Esophagus squamous epithelium (tissue), 5 donors: ENCODE results near the gene FAM83D. TPM values are rescaled to one million over a fixed set of nuclear protein-coding genes. Genes with fewer than 3 reads are reported as not detected.
A peak's percentile ranks its signal among the peaks of the same experiment; 100 is the strongest.

Experiments
- DNase-seq: peaks from one replicate; lab custom pipeline; 2025; lab: John Stamatoyannopoulos, UW
- H3K27ac ChIP-seq, 4 donors: fragments of 200-600 bp; sonication (generic); one replicate each; pipeline ENCODE4 v1.5.1; 2016 to 2019; ENCODE audit warnings: mild to moderate bottlenecking in 1 of 4
- H3K27me3 ChIP-seq, 4 donors: fragments of 200-600 bp; sonication (generic); 1 replicate in 3 of 4; 2 replicates in 1 of 4; pipeline versions ENCODE4 v1.5.1 to v1.6.0; 2017 to 2021; ENCODE audit warnings: antibody characterized with exemption in 1 of 4
- H3K36me3 ChIP-seq, 3 donors: fragments of 200-600 bp; sonication (generic); one replicate each; pipeline ENCODE4 v1.5.1; 2016 to 2019
- H3K4me1 ChIP-seq, 3 donors: fragments of 200-600 bp; sonication (generic); one replicate each; pipeline ENCODE4 v1.5.1; 2017 to 2019
- H3K4me3 ChIP-seq, 4 donors: fragments of 200-600 bp; sonication (generic); 1 replicate in 3 of 4; 2 replicates in 1 of 4; pipeline ENCODE4 v1.5.1; 2016 to 2019; ENCODE audit warnings: mild to moderate bottlenecking in 2 of 4, moderate library complexity in 1 of 4
- H3K9me3 ChIP-seq, 3 donors: fragments of 200-600 bp; sonication (generic); one replicate each; pipeline ENCODE4 v1.5.1; 2016 to 2019
- CTCF ChIP-seq, 6 experiments: fragments of 450-650 bp in 4 of 6; fragments of 200-600 bp in 2 of 6; sonication (generic) in 2 of 6; IDR thresholded peaks; one replicate each; pipeline ENCODE4 v1.5.1; 2016 to 2019; ENCODE audit warnings: antibody characterized with exemption in 6 of 6, mild to moderate bottlenecking in 4 of 6, moderate library complexity in 4 of 6
- POLR2A ChIP-seq, 4 donors: fragments of 450-650 bp; IDR thresholded peaks; one replicate each; pipeline ENCODE4 v1.6.1; 2017; ENCODE audit warnings: antibody characterized with exemption in 4 of 4, mild to moderate bottlenecking in 4 of 4, moderate library complexity in 3 of 4
- WGBS, 2 donors: methylation state at CpG; one replicate each; pipeline ENCODE4 v1.1.5; 2018; 5-methylcytosine and 5-hydroxymethylcytosine counted together
- intact Hi-C: fragments of 100-400 bp; cut with DNase I; formaldehyde crosslinking; loops from one replicate; pipeline ENCODE4 v1.15.0; 2022
- total RNA-seq, 4 donors: library from RNA; depleted of rRNA; stranded (reverse); fragments of >200 nt; gene quantifications; one replicate each; pipeline ENCODE4 v1.1.0, GENCODE V29; 2016
- donor health status: DM: yes; HTN: yes; CAD: no.

The FAM83D gene
- total RNA-seq, 4 donors from 2014 or later: 53.8 to 105 (median 81.9) TPM

GRCh38 chr20:38945012-38945411 is 18.8 kb downstream of the FAM83D start:
- Histone ChIP-seq H3K27ac (peak overlapping the region in 1 of 4 donors; percentile 27), H3K36me3 (peaks cover 0 to 55% (median 6%) of the 10 kb centered on the region in 3 donors), H3K27me3 (no peaks in the 10 kb centered on the region), H3K4me1 (peaks cover 2 to 43% (median 9%) of the 10 kb centered on the region in 3 donors), H3K4me3 (no peak overlapping the region), H3K9me3 (no peaks in the 10 kb centered on the region)
- TF ChIP-seq CTCF (IDR thresholded peaks at IDR 0.05) (no peak), POLR2A (IDR thresholded peaks at IDR 0.05) (no peak)
- intact Hi-C loops: no loop called here
- no peak for DNase-seq
- WGBS, 2 donors: 87 to 88% methylated on average over 3 of the region's 3 CpGs

GRCh38 chr20:38946836-38947235 is 20.6 kb downstream of the FAM83D start:
- 45 to 61% methylated on average over 3 of the region's 3 CpGs for WGBS, 2 donors

GRCh38 chr20:38947931-38948362 is 21.7 kb downstream of the FAM83D start:
- intact Hi-C loops: no loop called here
- no peak for DNase-seq
- Histone ChIP-seq H3K4me1 (peaks cover 0 to 33% (median 9%) of the 10 kb centered on the region in 3 donors), H3K4me3 (no peak overlapping the region), H3K36me3 (peaks cover 0 to 71% (median 8%) of the 10 kb centered on the region in 3 donors), H3K27me3 (no peaks in the 10 kb centered on the region), H3K9me3 (no peaks in the 10 kb centered on the region), H3K27ac (peak overlapping the region; percentile 14 to 80 (median 30))
- 21 to 55% methylated on average over 7 of the region's 7 CpGs for WGBS, 2 donors
- TF ChIP-seq CTCF (IDR thresholded peaks at IDR 0.05) (no peak), POLR2A (IDR thresholded peaks at IDR 0.05) (no peak)

More at GRCh38 chr20:38946836-38947235, 20.6 kb downstream of the FAM83D start:
- Histone ChIP-seq H3K27ac (peak overlapping the region in 2 of 4 donors; percentile 33 to 80), H3K27me3 (no peaks in the 10 kb centered on the region), H3K4me3 (no peak overlapping the region), H3K9me3 (no peaks in the 10 kb centered on the region), H3K4me1 (peaks cover 0 to 33% (median 9%) of the 10 kb centered on the region in 3 donors), H3K36me3 (peaks cover 0 to 71% (median 8%) of the 10 kb centered on the region in 3 donors)
- intact Hi-C loops: no loop called here
- DNase-seq: no peak
- no peak for TF ChIP-seq POLR2A (IDR thresholded peaks at IDR 0.05)
- TF ChIP-seq CTCF (IDR thresholded peaks at IDR 0.05): no peak

- Histone ChIP-seq H3K27ac (no peak overlapping the region), H3K36me3 (peaks cover 0 to 61% (median 8%) of the 10 kb centered on the region in 3 donors), H3K27me3 (no peaks in the 10 kb centered on the region), H3K4me3 (no peak overlapping the region), H3K4me1 (peaks cover 0 to 25% (median 9%) of the 10 kb centered on the region in 3 donors), H3K9me3 (no peaks in the 10 kb centered on the region)
- 67 to 90% methylated on average over 2 of the region's 2 CpGs for WGBS, 2 donors
- TF ChIP-seq POLR2A (IDR thresholded peaks at IDR 0.05) (no peak), CTCF (IDR thresholded peaks at IDR 0.05) (no peak)
- intact Hi-C loops: no loop called here
- DNase-seq: no peak
These were observed 24.0 kb downstream of the FAM83D start for GRCh38 chr20:38950254-38950653.

GRCh38 chr20:38951611-38952010 is 25.4 kb downstream of the FAM83D start:
- H3K27ac ChIP-seq: no peak overlapping the region
- no peak overlapping the region for H3K4me3 ChIP-seq
- intact Hi-C loops: no loop called here
- no peaks in the 10 kb centered on the region for H3K9me3 ChIP-seq
- no peak for TF ChIP-seq CTCF (IDR thresholded peaks at IDR 0.05)
- no peak for TF ChIP-seq POLR2A (IDR thresholded peaks at IDR 0.05)
- H3K27me3 ChIP-seq: no peaks in the 10 kb centered on the region
- H3K4me1 ChIP-seq: peaks cover 0 to 19% (median 9%) of the 10 kb centered on the region in 3 donors
- DNase-seq: no peak
- 93 to 100% methylated on average over 5 to 7 of the region's 9 CpGs for WGBS, 2 donors
- H3K36me3 ChIP-seq: peaks cover 0 to 61% (median 8%) of the 10 kb centered on the region in 3 donors
